GM12891 (cell line): ENCODE results near the gene ARHGAP18.

ENCODE experiments used
- PAX5 ChIP-seq: IDR thresholded peaks from 2 replicates; pipeline ENCODE4 v1.6.1; 2011; ENCODE audit warnings: low read length, moderate library complexity, mild to moderate bottlenecking; ENCODE audit not compliant: insufficient read depth, severe bottlenecking
- POLR2A ChIP-seq: IDR thresholded peaks from 2 replicates; pipeline ENCODE4 v1.6.1; 2011; ENCODE audit warnings: low read depth, low read length, control low read depth
- POLR2AphosphoS5 ChIP-seq: IDR thresholded peaks from 2 replicates; pipeline ENCODE4 v1.6.1; 2011; ENCODE audit warnings: low read depth, low read length, control low read depth
- SPI1 ChIP-seq: IDR thresholded peaks from 2 replicates; pipeline ENCODE4 v1.6.1; 2011; ENCODE audit warnings: low read depth, low read length, control low read depth
- TAF1 ChIP-seq: IDR thresholded peaks from 2 replicates; pipeline ENCODE4 v1.6.1; 2011; ENCODE audit warnings: low read depth, low read length, control low read depth

DNA sequence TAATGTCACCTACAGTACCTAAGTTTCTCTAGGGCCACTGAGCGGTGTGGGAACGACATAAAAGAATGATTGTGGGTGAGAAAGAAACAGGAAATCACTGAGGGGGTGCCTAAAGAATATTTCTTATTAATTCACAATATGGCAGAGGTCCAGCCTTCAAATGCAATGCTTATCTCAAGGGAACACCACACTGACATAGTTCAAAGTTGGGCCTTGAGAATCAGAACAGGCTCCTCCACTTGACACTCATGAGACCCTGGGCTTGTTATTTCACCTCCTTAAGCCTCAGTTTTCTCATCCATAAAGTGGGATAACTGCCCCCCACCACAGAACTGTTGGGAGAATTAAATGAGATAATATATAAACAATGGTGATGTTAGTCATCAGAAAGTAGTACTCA, 40.4 kb upstream of the ARHGAP18 start:
- TF ChIP-seq POLR2A (no peak), TAF1 (no peak), POLR2AphosphoS5 (no peak), PAX5 (no peak), SPI1 (no peak)
